ENCODE measurements around the gene BAIAP2L1.
A peak's percentile ranks its signal among the peaks of the same experiment; 100 is the strongest.

The BAIAP2L1 gene

GRCh38 chr7:98265841-98266271 lies 135.0 kb downstream of the BAIAP2L1 start:
- no peaks in the 10 kb centered on the region for H3K27me3 Mint-ChIP-seq
- H3K36me3 Mint-ChIP-seq = peaks cover 6% of the 10 kb centered on the region
- peaks cover 11% of the 10 kb centered on the region for H3K4me1 Mint-ChIP-seq
- no peaks in the 10 kb centered on the region for H3K9me3 Mint-ChIP-seq
- H3K4me3 Mint-ChIP-seq = no peak overlapping the region
- H3K27ac Mint-ChIP-seq = no peak overlapping the region

GRCh38 chr7:98257701-98258100 lies 143.2 kb downstream of the BAIAP2L1 start:
- peaks cover 28% of the 10 kb centered on the region for H3K4me1 Mint-ChIP-seq
- H3K4me3 Mint-ChIP-seq = no peak overlapping the region
- H3K27me3 Mint-ChIP-seq = no peaks in the 10 kb centered on the region
- H3K9me3 Mint-ChIP-seq = no peaks in the 10 kb centered on the region
- peaks cover 16% of the 10 kb centered on the region for H3K36me3 Mint-ChIP-seq
- H3K27ac Mint-ChIP-seq = no peak overlapping the region

- Mint-ChIP-seq H3K36me3 (peaks cover 13% of the 10 kb centered on the region), H3K27me3 (no peaks in the 10 kb centered on the region), H3K4me1 (peaks cover 33% of the 10 kb centered on the region), H3K4me3 (no peak overlapping the region), H3K27ac (peak overlapping the region; percentile 46), H3K9me3 (no peaks in the 10 kb centered on the region)
Observed at GRCh38 chr7:98256431-98256830, 144.5 kb downstream of the BAIAP2L1 start.

GRCh38 chr7:98254951-98255610 lies 145.8 kb downstream of the BAIAP2L1 start:
- Mint-ChIP-seq H3K4me3 (no peak overlapping the region), H3K27ac (peak overlapping the region; percentile 89), H3K4me1 (peaks cover 42% of the 10 kb centered on the region), H3K9me3 (no peaks in the 10 kb centered on the region), H3K36me3 (peaks cover 11% of the 10 kb centered on the region), H3K27me3 (no peaks in the 10 kb centered on the region)

GRCh38 chr7:98254516-98254915 lies 146.4 kb downstream of the BAIAP2L1 start:
- no peaks in the 10 kb centered on the region for H3K27me3 Mint-ChIP-seq
- peaks cover 48% of the 10 kb centered on the region for H3K4me1 Mint-ChIP-seq
- H3K9me3 Mint-ChIP-seq = no peaks in the 10 kb centered on the region
- peak overlapping the region; percentile 89 for H3K27ac Mint-ChIP-seq
- no peak overlapping the region for H3K4me3 Mint-ChIP-seq
- peaks cover 11% of the 10 kb centered on the region for H3K36me3 Mint-ChIP-seq

- Mint-ChIP-seq H3K27me3 (no peaks in the 10 kb centered on the region), H3K27ac (peak overlapping the region; percentile 94), H3K36me3 (peaks cover 11% of the 10 kb centered on the region), H3K9me3 (no peaks in the 10 kb centered on the region), H3K4me3 (peak overlapping the region; percentile 96), H3K4me1 (peaks cover 68% of the 10 kb centered on the region)
Observed at GRCh38 chr7:98252425-98253054, 148.3 kb downstream of the BAIAP2L1 start.

- H3K36me3 Mint-ChIP-seq = peaks cover 7% of the 10 kb centered on the region
- peaks cover 71% of the 10 kb centered on the region for H3K4me1 Mint-ChIP-seq
Observed at GRCh38 chr7:98251601-98252424, 149.1 kb downstream of the BAIAP2L1 start, which contains the start of gene TECPR1. TSS of gene TECPR1 (minus strand) at chr7:98252232. CDS start at chr7:98246146, 6,086 bp downstream.

GRCh38 chr7:98251231-98251600 lies 149.7 kb downstream of the BAIAP2L1 start:
- Mint-ChIP-seq H3K27ac (peak overlapping the region; percentile 96), H3K4me1 (peaks cover 65% of the 10 kb centered on the region)

More at GRCh38 chr7:98251601-98252424, 149.1 kb downstream of the BAIAP2L1 start, which contains the start of gene TECPR1:
- Mint-ChIP-seq H3K4me3 (peak within 1 kb of the TSS; percentile 96), H3K9me3 (no peaks in the 10 kb centered on the region), H3K27me3 (no peaks in the 10 kb centered on the region), H3K27ac (peak within 1 kb of the TSS; percentile 96)

GRCh38 chr7:98250789-98251188 lies 150.1 kb downstream of the BAIAP2L1 start:
- H3K9me3 Mint-ChIP-seq = no peaks in the 10 kb centered on the region

More at GRCh38 chr7:98251231-98251600, 149.7 kb downstream of the BAIAP2L1 start:
- H3K27me3 Mint-ChIP-seq = no peaks in the 10 kb centered on the region
- peaks cover 6% of the 10 kb centered on the region for H3K36me3 Mint-ChIP-seq
- H3K4me3 Mint-ChIP-seq = peak overlapping the region; percentile 96
- no peaks in the 10 kb centered on the region for H3K9me3 Mint-ChIP-seq

GRCh38 chr7:98249106-98249505 lies 151.8 kb downstream of the BAIAP2L1 start:
- peaks cover 61% of the 10 kb centered on the region for H3K4me1 Mint-ChIP-seq
- H3K36me3 Mint-ChIP-seq = peaks cover 3% of the 10 kb centered on the region
- H3K27ac Mint-ChIP-seq = peak overlapping the region; percentile 99
- no peaks in the 10 kb centered on the region for H3K27me3 Mint-ChIP-seq
- H3K4me3 Mint-ChIP-seq = peak overlapping the region; percentile 70
- no peaks in the 10 kb centered on the region for H3K9me3 Mint-ChIP-seq

More at GRCh38 chr7:98250789-98251188, 150.1 kb downstream of the BAIAP2L1 start:
- Mint-ChIP-seq H3K27me3 (no peaks in the 10 kb centered on the region), H3K36me3 (peaks cover 6% of the 10 kb centered on the region), H3K4me1 (peaks cover 65% of the 10 kb centered on the region), H3K4me3 (peak overlapping the region; percentile 96), H3K27ac (peak overlapping the region; percentile 96)

GRCh38 chr7:98248156-98248555 lies 152.7 kb downstream of the BAIAP2L1 start:
- Mint-ChIP-seq H3K27me3 (no peaks in the 10 kb centered on the region), H3K4me1 (peaks cover 57% of the 10 kb centered on the region), H3K36me3 (peaks cover 3% of the 10 kb centered on the region), H3K9me3 (no peaks in the 10 kb centered on the region), H3K27ac (peak overlapping the region; percentile 89), H3K4me3 (peak overlapping the region; percentile 20)

GRCh38 chr7:98244871-98245270 lies 156.0 kb downstream of the BAIAP2L1 start:
- peaks cover 40% of the 10 kb centered on the region for H3K4me1 Mint-ChIP-seq
- peaks cover 3% of the 10 kb centered on the region for H3K36me3 Mint-ChIP-seq
- no peak overlapping the region for H3K4me3 Mint-ChIP-seq
- H3K27ac Mint-ChIP-seq = no peak overlapping the region
- no peaks in the 10 kb centered on the region for H3K27me3 Mint-ChIP-seq
- no peaks in the 10 kb centered on the region for H3K9me3 Mint-ChIP-seq

- Mint-ChIP-seq H3K36me3 (peaks cover 2% of the 10 kb centered on the region), H3K4me1 (peaks cover 21% of the 10 kb centered on the region), H3K27me3 (no peaks in the 10 kb centered on the region), H3K27ac (no peak overlapping the region), H3K4me3 (no peak overlapping the region), H3K9me3 (no peaks in the 10 kb centered on the region)
Observed at GRCh38 chr7:98242934-98243333, 158.0 kb downstream of the BAIAP2L1 start.

- Mint-ChIP-seq H3K27me3 (no peaks in the 10 kb centered on the region), H3K4me1 (peaks cover 15% of the 10 kb centered on the region), H3K9me3 (no peaks in the 10 kb centered on the region), H3K36me3 (peaks cover 2% of the 10 kb centered on the region), H3K4me3 (no peak overlapping the region), H3K27ac (no peak overlapping the region)
Observed at GRCh38 chr7:98242342-98242741, 158.5 kb downstream of the BAIAP2L1 start.

GRCh38 chr7:98241674-98242241 lies 159.1 kb downstream of the BAIAP2L1 start:
- H3K36me3 Mint-ChIP-seq = peaks cover 2% of the 10 kb centered on the region
- no peak overlapping the region for H3K27ac Mint-ChIP-seq
- H3K27me3 Mint-ChIP-seq = no peaks in the 10 kb centered on the region
- H3K4me3 Mint-ChIP-seq = no peak overlapping the region
- H3K9me3 Mint-ChIP-seq = no peaks in the 10 kb centered on the region
- H3K4me1 Mint-ChIP-seq = peaks cover 13% of the 10 kb centered on the region

Measured in activated naive CD4-positive, alpha-beta T cell treated with anti-CD3 and anti-CD28 coated beads, Interleukin-2, amount 50 U/mL, for 24 hours (primary cell).